ENCODE measurements around the gene DUSP22. TPM values are rescaled to one million over a fixed set of nuclear protein-coding genes. Genes with fewer than 3 reads are reported as not detected.

DUSP22 gene
- total RNA-seq, 4 donors from 2014 or later: 35.4 to 213 (median 49.5) TPM

DNA sequence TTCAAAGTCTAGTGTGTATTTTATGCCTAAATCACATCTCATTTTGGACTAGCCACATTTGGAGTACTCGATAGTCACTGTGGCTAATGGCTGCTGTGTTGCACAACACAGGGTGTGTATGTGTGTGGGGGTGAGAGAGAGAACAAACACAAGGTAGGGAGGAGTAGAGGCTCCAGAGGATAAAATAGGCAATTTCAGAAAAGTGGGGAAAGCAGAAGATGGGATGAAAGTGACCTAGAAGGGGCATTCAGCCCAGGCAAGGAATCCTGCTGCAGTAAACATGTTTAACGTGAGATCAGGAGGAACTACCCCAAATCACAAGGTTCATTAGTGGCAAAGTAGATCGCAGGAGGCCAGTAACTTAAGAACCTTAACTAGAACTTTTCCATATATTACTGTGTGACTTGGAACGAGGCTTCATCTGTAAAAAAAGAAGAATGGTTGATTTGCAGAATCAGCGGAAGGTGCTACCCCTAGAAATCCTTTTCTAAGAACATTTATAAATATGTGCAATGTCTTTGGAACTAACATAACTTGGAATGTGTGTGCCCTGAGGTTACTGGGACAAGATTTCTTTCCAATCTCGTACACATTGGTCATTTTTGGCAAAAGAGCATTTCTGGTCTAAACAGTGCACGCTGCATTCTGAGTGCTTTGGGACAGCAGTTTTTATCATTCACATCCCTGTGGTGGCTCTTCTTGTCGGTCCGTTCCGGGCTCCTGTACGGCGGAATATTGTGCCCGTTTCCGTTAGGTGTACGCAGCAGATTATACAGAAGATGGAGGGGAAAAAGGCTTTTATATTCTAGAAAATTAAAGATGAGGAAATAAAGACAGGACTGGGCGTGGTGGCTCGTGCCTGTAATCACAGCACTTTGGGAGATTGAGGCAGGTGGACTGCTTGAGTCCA, 2.6 kb downstream of the DUSP22 start:
- Histone ChIP-seq H3K36me3 (no peaks in the 10 kb centered on the region), H3K27me3 (no peaks in the 10 kb centered on the region), H3K4me3 (no peak overlapping the region), H3K4me1 (peaks cover 10 to 51% (median 21%) of the 10 kb centered on the region in 4 donors), H3K9me3 (no peaks in the 10 kb centered on the region), H3K27ac (peak overlapping the region in 2 of 4 donors; percentile 5 to 98)
- TF ChIP-seq EP300 (IDR thresholded peaks at IDR 0.05; ENCODE audit: low read depth): no peak
- no peak for TF ChIP-seq POLR2AphosphoS5 (IDR thresholded peaks at IDR 0.05)
- TF ChIP-seq POLR2A (IDR thresholded peaks at IDR 0.05): no peak
- no peak for TF ChIP-seq CTCF (IDR thresholded peaks at IDR 0.05)
- DNase-seq: no peak
- intact Hi-C loops (cut with DNase I; ENCODE audit: low total_unique reads) (no loop called here), in situ Hi-C loops (cut with MboI; ENCODE audit: low pct_ligation_motif_present in 1 of 4, low pct_unique_long_range_greater_than_20kb in 1 of 4, low sequenced_read_pairs in 3 of 4) (no loop called here)
- 79% methylated on average over 17 of the region's 17 CpGs for WGBS, 2 donors (ENCODE audit: low coverage in 1 of 2)

DNA sequence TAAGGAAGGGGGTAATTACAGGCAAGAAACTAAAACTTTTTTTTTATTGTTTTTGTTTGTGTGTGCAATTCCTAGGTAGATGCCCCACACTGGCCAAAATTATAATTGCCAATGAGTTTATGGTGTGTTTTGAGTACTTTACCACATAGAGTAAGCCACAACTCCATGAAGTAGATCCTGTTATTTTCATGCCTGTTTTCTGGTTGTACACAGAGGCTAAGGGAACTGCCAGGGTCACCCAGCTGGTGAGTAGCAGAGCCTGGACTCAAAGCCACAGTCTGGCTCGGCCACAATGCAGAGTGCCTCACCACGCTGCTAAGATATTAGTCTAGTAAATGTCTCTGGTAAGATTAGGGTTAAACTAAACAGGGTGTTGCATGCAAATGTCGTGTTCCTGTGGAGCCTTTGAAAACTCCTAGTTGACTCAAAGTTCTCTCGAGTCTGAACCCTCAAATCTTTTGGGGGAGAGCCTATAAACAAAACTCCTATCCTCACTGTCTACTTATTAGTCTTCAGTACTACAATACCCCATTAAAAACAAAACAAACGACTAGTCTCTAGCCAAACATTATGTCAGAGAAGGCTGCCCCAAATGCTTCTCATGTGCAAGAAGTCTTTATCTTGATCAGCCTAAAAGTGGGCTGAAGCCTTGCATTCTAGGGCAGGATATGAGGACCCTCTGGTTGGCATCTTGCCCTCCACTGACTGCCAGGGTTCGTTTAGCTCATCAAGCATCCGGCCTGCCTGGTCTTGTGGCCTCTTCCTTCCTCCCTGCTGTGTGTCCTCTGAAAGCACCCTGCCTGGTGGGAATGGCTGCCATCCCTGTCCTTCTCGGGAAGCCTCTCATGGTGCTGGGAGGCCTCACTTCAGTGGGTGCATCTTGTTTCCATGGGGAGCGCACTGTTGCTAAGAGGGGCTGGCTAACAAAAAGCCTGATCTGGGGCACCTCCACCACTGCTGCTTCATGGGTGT, 4.2 kb downstream of the DUSP22 start:
- no peak for TF ChIP-seq CTCF (IDR thresholded peaks at IDR 0.05)
- TF ChIP-seq POLR2AphosphoS5 (IDR thresholded peaks at IDR 0.05): peak in 1 of 3 donors; percentile 48
- no peak overlapping the region for H3K4me3 ChIP-seq
- intact Hi-C loops (cut with DNase I; ENCODE audit: low total_unique reads): no loop called here
- H3K27me3 ChIP-seq: no peaks in the 10 kb centered on the region
- in situ Hi-C loops (cut with MboI; ENCODE audit: low pct_ligation_motif_present in 1 of 4, low pct_unique_long_range_greater_than_20kb in 1 of 4, low sequenced_read_pairs in 3 of 4): no loop called here
- peaks cover 10 to 43% (median 15%) of the 10 kb centered on the region in 4 donors for H3K4me1 ChIP-seq
- no peaks in the 10 kb centered on the region for H3K9me3 ChIP-seq
- DNase-seq: peak; percentile 55
- 50 to 64% methylated on average over 6 to 9 of the region's 9 CpGs for WGBS, 2 donors (ENCODE audit: low coverage in 1 of 2)
- H3K36me3 ChIP-seq: no peaks in the 10 kb centered on the region
- H3K27ac ChIP-seq: peak overlapping the region; percentile 18 to 98 (median 27)

- Histone ChIP-seq H3K4me1 (peaks cover 10 to 42% (median 14%) of the 10 kb centered on the region in 4 donors), H3K27me3 (no peaks in the 10 kb centered on the region), H3K27ac (peak overlapping the region in 3 of 4 donors; percentile 4 to 98 (median 18)), H3K36me3 (no peaks in the 10 kb centered on the region), H3K4me3 (no peak overlapping the region), H3K9me3 (no peaks in the 10 kb centered on the region)
- DNase-seq: no peak
- intact Hi-C loops (cut with DNase I; ENCODE audit: low total_unique reads) (loop anchor here (2.0 kb wide), 1 partner anchor 75 kb away; no protein-coding TSS in a partner anchor), in situ Hi-C loops (cut with MboI; ENCODE audit: low pct_ligation_motif_present in 1 of 4, low pct_unique_long_range_greater_than_20kb in 1 of 4, low sequenced_read_pairs in 3 of 4) (no loop called here)
- 64 to 67% methylated on average over 6 of the region's 6 CpGs for WGBS, 2 donors (ENCODE audit: low coverage in 1 of 2)
- TF ChIP-seq CTCF (IDR thresholded peaks at IDR 0.05) (no peak), POLR2A (IDR thresholded peaks at IDR 0.05) (no peak), POLR2AphosphoS5 (IDR thresholded peaks at IDR 0.05) (no peak), EP300 (IDR thresholded peaks at IDR 0.05; ENCODE audit: low read depth) (no peak)
These were observed 5.4 kb downstream of the DUSP22 start for GRCh38 chr6:297571-298232.
